ENCODE data around the gene PGAP3. TPM values are rescaled to one million over a fixed set of nuclear protein-coding genes. Genes with fewer than 3 reads are reported as not detected.

PGAP3 gene
- total and polyA plus RNA-seq, 2 of the 4 experiments (the other 2 are of a cell fraction), result 4.3 to 9.8 TPM

- no peak overlapping the region for H2BK5ac ChIP-seq (ENCODE audit: low read depth, low read length, poor library complexity, severe bottlenecking)
- H3K9ac ChIP-seq (ENCODE audit: low read depth, low read length), result no peak overlapping the region
- H2BK15ac ChIP-seq (ENCODE audit: low read depth, low read length), result no peak overlapping the region
- no peak overlapping the region for H2AK9ac ChIP-seq (replicated peaks; ENCODE audit: low read depth, low read length, poor library complexity)
- H3K18ac ChIP-seq (ENCODE audit: low read depth, low read length), result no peak overlapping the region
- peaks cover 59% of the 10 kb centered on the region for H4K20me1 ChIP-seq (ENCODE audit: insufficient read depth, low read length)
- peaks cover 21% of the 10 kb centered on the region for H3K4me1 ChIP-seq (ENCODE audit: control insufficient read depth, insufficient read depth, low read length)
- H4K8ac ChIP-seq (ENCODE audit: low read depth in 2 of 2, low read length in 2 of 2), result no peak overlapping the region
- H4K5ac ChIP-seq (ENCODE audit: low read depth, low read length), result no peak overlapping the region
- no peak overlapping the region for H3K4me2 ChIP-seq (ENCODE audit: low read depth, low read length)
- no peak overlapping the region for H3K14ac ChIP-seq (replicated peaks; ENCODE audit: low read depth, low read length)
- no peak overlapping the region for H3K27ac ChIP-seq (ENCODE audit: insufficient read depth, low read length)
- H3K4ac ChIP-seq (ENCODE audit: low read depth, low read length), result no peak overlapping the region; the same call in 1 of the 2 replicates
- no peak overlapping the region for H3K23ac ChIP-seq (ENCODE audit: low read depth, low read length)
- BruUV-seq (replicated peaks), result no TSS peak
- WGBS, 2 experiments (ENCODE audit: extremely low coverage in 2 of 2, insufficient read length in 1 of 2), result 81% methylated on average over 8 of the region's 9 CpGs; no CpG with 5 or more reads in 1 of the 2 experiments
- dilution Hi-C loops (cut with HindIII; ENCODE audit: low sequenced_read_pairs, unreplicated experiment), result no loop called here
- H4K91ac ChIP-seq (ENCODE audit: insufficient read depth, low read depth, low read length), result no peak overlapping the region
- in situ Hi-C loops (cut with MboI; ENCODE audit: low sequenced_read_pairs), result no loop called here
- H3K36me3 ChIP-seq (ENCODE audit: control insufficient read depth, insufficient read depth, low read length), result no peaks in the 10 kb centered on the region
- H2AK5ac ChIP-seq (ENCODE audit: low read depth, low read length), result peak overlapping the region; percentile 7; the same call in 1 of the 2 replicates
- no peak overlapping the region for H2BK20ac ChIP-seq (ENCODE audit: low read depth, low read length)
- no peak for ATAC-seq (ENCODE audit: low read depth)
- H2AFZ ChIP-seq (replicated peaks; ENCODE audit: low read length, poor library complexity), result no peak overlapping the region
- DNase-seq, result no peak
- peaks cover 42 to 92% of the 10 kb centered on the region in 2 experiments for H3K79me1 ChIP-seq (ENCODE audit: low read depth in 1 of 2, low read length in 2 of 2)
- ChIA-PET CTCF (interaction anchor here (0.6 to 1.0 kb wide), 2 partner anchors 19 to 356 kb away, joined by 3 read pairs; no protein-coding TSS in a partner anchor), POLR2A (ENCODE audit: unreplicated experiment) (no interaction called here)
- TF ChIP-seq RCOR1 (IDR thresholded peaks at IDR 0.05; ENCODE audit: insufficient replicate concordance, low read length), result no peak
- TF ChIP-seq RAD21 (IDR thresholded peaks at IDR 0.05; ENCODE audit: low read length), result no peak
- no peak for TF ChIP-seq MXI1 (IDR thresholded peaks at IDR 0.05; ENCODE audit: borderline replicate concordance, low read depth, low read length)
- no peak for TF ChIP-seq RFX5 (IDR thresholded peaks at IDR 0.05; ENCODE audit: low read depth, low read length)
- no peak for TF ChIP-seq CHD1 (IDR thresholded peaks at IDR 0.05; ENCODE audit: low read depth, low read length)
- TF ChIP-seq, protein P1, sequence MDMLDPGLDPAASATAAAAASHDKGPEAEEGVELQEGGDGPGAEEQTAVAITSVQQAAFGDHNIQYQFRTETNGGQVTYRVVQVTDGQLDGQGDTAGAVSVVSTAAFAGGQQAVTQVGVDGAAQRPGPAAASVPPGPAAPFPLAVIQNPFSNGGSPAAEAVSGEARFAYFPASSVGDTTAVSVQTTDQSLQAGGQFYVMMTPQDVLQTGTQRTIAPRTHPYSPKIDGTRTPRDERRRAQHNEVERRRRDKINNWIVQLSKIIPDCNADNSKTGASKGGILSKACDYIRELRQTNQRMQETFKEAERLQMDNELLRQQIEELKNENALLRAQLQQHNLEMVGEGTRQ (IDR thresholded peaks at IDR 0.05; ENCODE audit: low read depth, low read length), result no peak
- TF ChIP-seq MAZ (IDR thresholded peaks at IDR 0.05; ENCODE audit: borderline replicate concordance, low read depth, low read length), result no peak
- TF ChIP-seq CEBPB (IDR thresholded peaks at IDR 0.05; ENCODE audit: low read depth, low read length), result no peak
- no peak for TF ChIP-seq MAFK (IDR thresholded peaks at IDR 0.05; ENCODE audit: low read depth, low read length)
- TF ChIP-seq, protein P2, sequence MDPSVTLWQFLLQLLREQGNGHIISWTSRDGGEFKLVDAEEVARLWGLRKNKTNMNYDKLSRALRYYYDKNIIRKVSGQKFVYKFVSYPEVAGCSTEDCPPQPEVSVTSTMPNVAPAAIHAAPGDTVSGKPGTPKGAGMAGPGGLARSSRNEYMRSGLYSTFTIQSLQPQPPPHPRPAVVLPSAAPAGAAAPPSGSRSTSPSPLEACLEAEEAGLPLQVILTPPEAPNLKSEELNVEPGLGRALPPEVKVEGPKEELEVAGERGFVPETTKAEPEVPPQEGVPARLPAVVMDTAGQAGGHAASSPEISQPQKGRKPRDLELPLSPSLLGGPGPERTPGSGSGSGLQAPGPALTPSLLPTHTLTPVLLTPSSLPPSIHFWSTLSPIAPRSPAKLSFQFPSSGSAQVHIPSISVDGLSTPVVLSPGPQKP (IDR thresholded peaks at IDR 0.05; ENCODE audit: borderline replicate concordance, low read depth, low read length), result no peak
- TF ChIP-seq BHLHE40 (IDR thresholded peaks at IDR 0.05; ENCODE audit: low read depth, low read length), result no peak
- no peak for TF ChIP-seq FOS (IDR thresholded peaks at IDR 0.05; ENCODE audit: low read depth, low read length)
- TF ChIP-seq, protein P3, sequence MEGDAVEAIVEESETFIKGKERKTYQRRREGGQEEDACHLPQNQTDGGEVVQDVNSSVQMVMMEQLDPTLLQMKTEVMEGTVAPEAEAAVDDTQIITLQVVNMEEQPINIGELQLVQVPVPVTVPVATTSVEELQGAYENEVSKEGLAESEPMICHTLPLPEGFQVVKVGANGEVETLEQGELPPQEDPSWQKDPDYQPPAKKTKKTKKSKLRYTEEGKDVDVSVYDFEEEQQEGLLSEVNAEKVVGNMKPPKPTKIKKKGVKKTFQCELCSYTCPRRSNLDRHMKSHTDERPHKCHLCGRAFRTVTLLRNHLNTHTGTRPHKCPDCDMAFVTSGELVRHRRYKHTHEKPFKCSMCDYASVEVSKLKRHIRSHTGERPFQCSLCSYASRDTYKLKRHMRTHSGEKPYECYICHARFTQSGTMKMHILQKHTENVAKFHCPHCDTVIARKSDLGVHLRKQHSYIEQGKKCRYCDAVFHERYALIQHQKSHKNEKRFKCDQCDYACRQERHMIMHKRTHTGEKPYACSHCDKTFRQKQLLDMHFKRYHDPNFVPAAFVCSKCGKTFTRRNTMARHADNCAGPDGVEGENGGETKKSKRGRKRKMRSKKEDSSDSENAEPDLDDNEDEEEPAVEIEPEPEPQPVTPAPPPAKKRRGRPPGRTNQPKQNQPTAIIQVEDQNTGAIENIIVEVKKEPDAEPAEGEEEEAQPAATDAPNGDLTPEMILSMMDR (conservative IDR thresholded peaks at IDR 0.05; ENCODE audit: low read depth, low read length), result no peak
- TF ChIP-seq NFE2L2 (IDR thresholded peaks at IDR 0.05; ENCODE audit: low read depth, low read length), result no peak
- intact Hi-C loops (cut with micrococcal nuclease), result no loop called here
- no peak overlapping the region for H3K4me3 ChIP-seq (ENCODE audit: insufficient read depth, low read depth, low read length)
- no peaks in the 10 kb centered on the region for H3K27me3 ChIP-seq (ENCODE audit: control insufficient read depth, insufficient read depth, low read length)
- no peak overlapping the region for H3K56ac ChIP-seq (ENCODE audit: extremely low read depth, insufficient read depth, low read length)
- no peaks in the 10 kb centered on the region for H3K9me3 ChIP-seq (ENCODE audit: control insufficient read depth, insufficient read depth, low read length)
- H3K9me1 ChIP-seq (ENCODE audit: insufficient read depth, low read length), result peaks cover 40% of the 10 kb centered on the region
- no peak overlapping the region for H2BK120ac ChIP-seq (ENCODE audit: low read depth, low read length)
These were observed 45.4 kb downstream of the PGAP3 start for GRCh38 chr17:39642291-39643074.

Data from IMR-90 (cell line).